Epidermal melanocyte (primary cell): ENCODE results near the gene NFKBIA.
"Not testable (repeated sequence)": the region's sequence is repeated elsewhere in the genome, so short reads cannot be mapped to it uniquely, and the experiment has no call there.

Source experiments
- DNase-seq: peaks from one replicate; pipeline ENCODE4 v3.0.0; 2011; ENCODE audit warnings: low spot score; ENCODE audit not compliant: insufficient read length

Gene NFKBIA

GRCh38 chr14:35404449-35405303 lies at the start of gene NFKBIA:
NFKBIA (minus strand) TSS chr14:35404749; CDS start chr14:35404644, 105 bp downstream.
- peak; percentile 63 for DNase-seq

GRCh38 chr14:35446450-35446849 lies 41.9 kb upstream of the NFKBIA start:
- DNase-seq, result no peak

GRCh38 chr14:35444104-35444503 lies 39.6 kb upstream of the NFKBIA start:
- DNase-seq, result no peak

- no peak for DNase-seq
These were observed 36.6 kb upstream of the NFKBIA start for GRCh38 chr14:35441160-35441559.

- no peak for DNase-seq
These were observed 34.6 kb upstream of the NFKBIA start for GRCh38 chr14:35438910-35439713.

GRCh38 chr14:35438492-35438891 lies 33.9 kb upstream of the NFKBIA start:
- not testable (repeated sequence) for DNase-seq

GRCh38 chr14:35435177-35435576 lies 30.6 kb upstream of the NFKBIA start:
- no peak for DNase-seq

GRCh38 chr14:35433826-35434225 lies 29.3 kb upstream of the NFKBIA start:
- DNase-seq, result no peak

- DNase-seq, result no peak
These were observed 26.1 kb upstream of the NFKBIA start for GRCh38 chr14:35430459-35431199.

- DNase-seq, result no peak
These were observed 25.4 kb upstream of the NFKBIA start for GRCh38 chr14:35429951-35430350.

GRCh38 chr14:35425850-35426249 lies 21.3 kb upstream of the NFKBIA start:
- DNase-seq, result no peak

GRCh38 chr14:35423621-35424020 lies 19.1 kb upstream of the NFKBIA start:
- no peak for DNase-seq

- no peak for DNase-seq
These were observed 15.7 kb upstream of the NFKBIA start for GRCh38 chr14:35420036-35420811.

- no peak for DNase-seq
These were observed 14.9 kb upstream of the NFKBIA start for GRCh38 chr14:35419429-35419841.

GRCh38 chr14:35418093-35418492 lies 13.5 kb upstream of the NFKBIA start:
- DNase-seq, result no peak

GRCh38 chr14:35416108-35416750 lies 11.7 kb upstream of the NFKBIA start:
- DNase-seq, result no peak

GRCh38 chr14:35414365-35414764 lies 9.8 kb upstream of the NFKBIA start:
- DNase-seq, result no peak

- no peak for DNase-seq
These were observed 7.9 kb upstream of the NFKBIA start for GRCh38 chr14:35412272-35413056.

GRCh38 chr14:35410858-35411257 lies 6.3 kb upstream of the NFKBIA start:
- no peak for DNase-seq

GRCh38 chr14:35409595-35409994 lies 5.0 kb upstream of the NFKBIA start:
- DNase-seq, result no peak
